PC-9 (cell line): ENCODE measurements around the gene DUSP22.

Source experiments
- EZH2 ChIP-seq: fragments of 200-600 bp; sonication (generic); IDR thresholded peaks from 2 replicates; pipeline ENCODE4 v1.8.0; 2017; ENCODE audit warnings: antibody characterized with exemption, low read depth
- TF ChIP-seq, protein P1 (sequence below): fragments of 200-600 bp; sonication (generic); conservative IDR thresholded peaks from 2 replicates; pipeline ENCODE4 v1.6.1; 2017; ENCODE audit warnings: mixed run types, antibody characterized with exemption, mild to moderate bottlenecking, moderate library complexity

DNA sequence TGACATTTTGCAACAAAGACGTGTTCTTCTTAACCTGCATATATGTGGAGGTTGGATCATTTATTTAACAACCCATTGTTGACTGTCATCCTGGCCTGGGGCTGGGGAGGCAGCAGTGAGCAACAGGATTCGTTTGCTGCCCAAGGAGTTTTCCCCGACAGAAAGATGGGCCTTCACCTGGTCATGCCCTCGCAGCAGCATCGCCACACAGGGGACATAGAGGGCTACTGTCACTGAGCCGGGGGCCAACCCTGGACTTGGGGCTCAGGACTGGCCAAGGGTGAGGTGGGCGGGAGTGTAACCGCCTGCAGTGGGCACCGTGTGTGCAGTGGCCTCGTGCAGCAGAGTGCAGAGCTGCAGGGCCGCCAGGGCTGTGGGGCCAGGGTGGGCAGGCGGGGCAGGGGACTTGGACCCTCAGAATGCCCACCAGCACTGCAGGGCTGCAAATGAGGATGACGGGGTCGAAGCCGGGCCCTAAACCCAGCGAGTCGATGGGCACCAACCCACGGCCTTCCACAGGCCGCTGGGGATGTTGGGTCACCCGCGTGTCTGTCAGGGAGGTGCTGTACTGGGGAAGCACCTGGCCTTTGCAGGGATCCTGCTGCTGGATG lies 11.8 kb downstream of the DUSP22 start:
- TF ChIP-seq, protein P1, sequence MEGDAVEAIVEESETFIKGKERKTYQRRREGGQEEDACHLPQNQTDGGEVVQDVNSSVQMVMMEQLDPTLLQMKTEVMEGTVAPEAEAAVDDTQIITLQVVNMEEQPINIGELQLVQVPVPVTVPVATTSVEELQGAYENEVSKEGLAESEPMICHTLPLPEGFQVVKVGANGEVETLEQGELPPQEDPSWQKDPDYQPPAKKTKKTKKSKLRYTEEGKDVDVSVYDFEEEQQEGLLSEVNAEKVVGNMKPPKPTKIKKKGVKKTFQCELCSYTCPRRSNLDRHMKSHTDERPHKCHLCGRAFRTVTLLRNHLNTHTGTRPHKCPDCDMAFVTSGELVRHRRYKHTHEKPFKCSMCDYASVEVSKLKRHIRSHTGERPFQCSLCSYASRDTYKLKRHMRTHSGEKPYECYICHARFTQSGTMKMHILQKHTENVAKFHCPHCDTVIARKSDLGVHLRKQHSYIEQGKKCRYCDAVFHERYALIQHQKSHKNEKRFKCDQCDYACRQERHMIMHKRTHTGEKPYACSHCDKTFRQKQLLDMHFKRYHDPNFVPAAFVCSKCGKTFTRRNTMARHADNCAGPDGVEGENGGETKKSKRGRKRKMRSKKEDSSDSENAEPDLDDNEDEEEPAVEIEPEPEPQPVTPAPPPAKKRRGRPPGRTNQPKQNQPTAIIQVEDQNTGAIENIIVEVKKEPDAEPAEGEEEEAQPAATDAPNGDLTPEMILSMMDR = no peak; the same call in 1 of the 2 replicates
- TF ChIP-seq EZH2 = no peak
